ENCODE results near the gene ALDH3A2.
A peak's percentile ranks its signal among the peaks of the same experiment; 100 is the strongest.
"Not testable (repeated sequence)": the region's sequence is repeated elsewhere in the genome, so short reads cannot be mapped to it uniquely, and the experiment has no call there.

The ALDH3A2 gene

GRCh38 chr17:19683117-19683516 is 34.6 kb downstream of the ALDH3A2 start:
- DNase-seq = no peak

- not testable (repeated sequence) for DNase-seq
Observed at GRCh38 chr17:19684909-19685580, 36.5 kb downstream of the ALDH3A2 start.

GRCh38 chr17:19686400-19687090 is 38.0 kb downstream of the ALDH3A2 start:
- DNase-seq = no peak

GRCh38 chr17:19702217-19702641 is 53.7 kb downstream of the ALDH3A2 start:
- DNase-seq = no peak

- DNase-seq = no peak
Observed at GRCh38 chr17:19703106-19703827, 54.7 kb downstream of the ALDH3A2 start.

- DNase-seq = no peak
Observed at GRCh38 chr17:19703828-19704613, 55.5 kb downstream of the ALDH3A2 start.

GRCh38 chr17:19705201-19705600 is 56.6 kb downstream of the ALDH3A2 start:
- DNase-seq = no peak

- DNase-seq = no peak
Observed at GRCh38 chr17:19705771-19706770, 57.5 kb downstream of the ALDH3A2 start.

- DNase-seq = peak; percentile 21
Observed at GRCh38 chr17:19706791-19707727, 58.5 kb downstream of the ALDH3A2 start.

- DNase-seq = no peak
Observed at GRCh38 chr17:19707728-19708221, 59.2 kb downstream of the ALDH3A2 start.

- DNase-seq = no peak
Observed at GRCh38 chr17:19708431-19709175, 60.1 kb downstream of the ALDH3A2 start.

GRCh38 chr17:19709841-19710240 is 61.3 kb downstream of the ALDH3A2 start:
- DNase-seq = no peak

GRCh38 chr17:19712436-19713004 is 64.0 kb downstream of the ALDH3A2 start:
- no peak for DNase-seq

GRCh38 chr17:19713462-19713861 is 64.9 kb downstream of the ALDH3A2 start:
- no peak for DNase-seq

- DNase-seq = no peak
Observed at GRCh38 chr17:19713901-19714361, 65.4 kb downstream of the ALDH3A2 start.

- DNase-seq = no peak
Observed at GRCh38 chr17:19714542-19715411, 66.2 kb downstream of the ALDH3A2 start.

GRCh38 chr17:19716108-19717030 is 67.8 kb downstream of the ALDH3A2 start, which contains the start of gene SLC47A2:
Gene SLC47A2, minus strand, starts transcription at chr17:19716584. Its CDS starts 29 bp downstream, at chr17:19716555.
- no peak for DNase-seq

Measured in NCI-H2107 (cell line).